GM12878 (cell line): Measurements from ENCODE around the gene FGD4. TPM values are rescaled to one million over a fixed set of nuclear protein-coding genes. Genes with fewer than 3 reads are reported as not detected.

Experiments used
- ATAC-seq: fragments of 200-7000 bp; cut with Tn5 transposase; 3 replicates; pipeline ENCODE4 v1.9.1; 2020; ENCODE audit warnings: mild to moderate bottlenecking, moderate library complexity
- BruUV-seq: library from RNA; stranded (reverse); fragments of 400-500 nt; replicated peaks from 2 replicates; lab custom pipeline; 2021; lab: Mats Ljungman, UMichigan
- CTCF ChIA-PET: fragments of 300-600 bp; sonication (Branson Sonifier 250); formaldehyde crosslinking; extraction: SDS; loops from one replicate; lab custom pipeline; 2021; ENCODE audit warnings: inconsistent platforms; lab: Yijun Ruan, JAX
- POLR2A ChIA-PET: fragments of 350-600 bp; formaldehyde crosslinking; extraction: SDS; loops from one replicate; lab custom pipeline; 2021; ENCODE audit warnings: inconsistent platforms; lab: Charles Lee
- RAD21 ChIA-PET: fragments of 300-600 bp; sonication (Branson Sonifier 250); formaldehyde crosslinking; loops from one replicate; lab custom pipeline; 2023; ENCODE audit warnings: antibody characterized with exemption; ENCODE audit not compliant: unreplicated experiment; lab: Charles Lee
- SMC1A ChIA-PET: fragments of 300-600 bp; sonication (Branson Sonifier 250); formaldehyde crosslinking; loops from one replicate; lab custom pipeline; 2023; ENCODE audit not compliant: unreplicated experiment, uncharacterized antibody; lab: Charles Lee
- DNase-seq: peaks from one replicate; pipeline ENCODE4 v3.0.0-alpha.2; 2011; ENCODE audit warnings: low read depth, low spot score
- FAIRE-seq: peaks from 3 replicates; lab custom pipeline; 2011; peaks lifted over from hg19 to GRCh38; lab: Jason Lieb, UNC
- H2AFZ ChIP-seq: 2 replicates; pipeline ENCODE4 v1.6.0; 2011; ENCODE audit warnings: low read depth, low read length, control low read depth; ENCODE audit not compliant: control insufficient read depth
- H3K27ac ChIP-seq: 2 replicates; pipeline ENCODE4 v1.5.1; 2011; ENCODE audit warnings: control low read depth; ENCODE audit not compliant: control insufficient read depth, insufficient read depth
- H3K27me3 ChIP-seq, 2 experiments: replicated peaks in 1 of 2; 2 replicates each; pipeline versions ENCODE4 v1.6.0 to v1.6.1; 2011; ENCODE audit warnings: low read length in 1 of 2; ENCODE audit not compliant: control insufficient read depth in 2 of 2, insufficient read depth in 2 of 2
- H3K36me3 ChIP-seq, 2 experiments: 2 replicates each; pipeline ENCODE4 v1.5.1; 2011; ENCODE audit warnings: low read length in 1 of 2; ENCODE audit not compliant: control insufficient read depth in 2 of 2, insufficient read depth in 2 of 2
- H3K4me1 ChIP-seq: 2 replicates; pipeline ENCODE4 v1.6.1; 2011; ENCODE audit warnings: mild to moderate bottlenecking, low read length, moderate library complexity, mixed read lengths; ENCODE audit not compliant: control insufficient read depth, insufficient read depth
- H3K4me2 ChIP-seq: 2 replicates; pipeline ENCODE4 v1.6.0; 2011; ENCODE audit warnings: control low read depth; ENCODE audit not compliant: control insufficient read depth, insufficient read depth
- H3K4me3 ChIP-seq: fragments of 200-600 bp; sonication (generic); 2 replicates; pipeline ENCODE4 v1.5.1; 2016
- H3K79me2 ChIP-seq: 2 replicates; pipeline ENCODE4 v1.6.0; 2011; ENCODE audit warnings: low read length; ENCODE audit not compliant: control insufficient read depth, insufficient read depth
- H3K9ac ChIP-seq: 2 replicates; pipeline ENCODE4 v1.8.0; 2011; ENCODE audit warnings: low read length, control low read depth, mixed read lengths; ENCODE audit not compliant: control insufficient read depth, insufficient read depth
- H3K9me3 ChIP-seq: replicated peaks from 3 replicates; pipeline ENCODE4 v1.5.1; 2011; ENCODE audit warnings: mild to moderate bottlenecking, low read length; ENCODE audit not compliant: control insufficient read depth, insufficient read depth
- H4K20me1 ChIP-seq: 2 replicates; pipeline ENCODE4 v1.6.0; 2011; ENCODE audit not compliant: control insufficient read depth, insufficient read depth
- CBFB ChIP-seq: IDR thresholded peaks from 2 replicates; pipeline ENCODE4 v1.6.1; 2016; ENCODE audit warnings: antibody characterized with exemption, low read depth
- CUX1 ChIP-seq: IDR thresholded peaks from 2 replicates; pipeline ENCODE4 v1.6.1; 2012; ENCODE audit warnings: improper control_type of control experiment, low read depth, low read length; ENCODE audit not compliant: insufficient replicate concordance
- HCFC1 ChIP-seq: fragments of 150-350 bp; IDR thresholded peaks from 2 replicates; pipeline ENCODE4 v1.6.1; 2014; ENCODE audit warnings: low read length
- MEF2B ChIP-seq: fragments of 450-650 bp; IDR thresholded peaks from 2 replicates; pipeline ENCODE4 v1.6.1; 2018; ENCODE audit warnings: mild to moderate bottlenecking, moderate library complexity; ENCODE audit not compliant: partially characterized antibody, poor library complexity, severe bottlenecking
- POLR2AphosphoS2 ChIP-seq: IDR thresholded peaks from 2 replicates; pipeline ENCODE4 v1.6.1; 2011; ENCODE audit warnings: low read depth, mild to moderate bottlenecking, low read length, improper control_type of control experiment, moderate library complexity
- POU2F2 ChIP-seq: IDR thresholded peaks from 3 replicates; pipeline ENCODE4 v1.6.1; 2011; ENCODE audit warnings: low read depth, mild to moderate bottlenecking, low read length, borderline replicate concordance
- RCOR1 ChIP-seq: conservative IDR thresholded peaks from 2 replicates; pipeline ENCODE4 v1.6.1; 2012; ENCODE audit warnings: low read depth, low read length, improper control_type of control experiment
- RFX5 ChIP-seq: IDR thresholded peaks from 2 replicates; pipeline ENCODE4 v1.6.1; 2011; ENCODE audit warnings: low read depth, low read length, improper control_type of control experiment
- SMAD1 ChIP-seq: fragments of 450-650 bp; IDR thresholded peaks from 2 replicates; pipeline ENCODE4 v1.6.1; 2018; ENCODE audit warnings: mild to moderate bottlenecking, low read depth; ENCODE audit not compliant: partially characterized antibody
- TAF1 ChIP-seq: IDR thresholded peaks from 2 replicates; pipeline ENCODE4 v1.6.1; 2011; ENCODE audit warnings: mild to moderate bottlenecking, low read depth, low read length, borderline replicate concordance
- TCF12 ChIP-seq: IDR thresholded peaks from 2 replicates; pipeline ENCODE4 v1.6.1; 2011; ENCODE audit warnings: low read depth, mild to moderate bottlenecking, low read length
- ZNF622 ChIP-seq: fragments of 450-650 bp; IDR thresholded peaks from 2 replicates; pipeline ENCODE4 v1.6.1; 2017; ENCODE audit warnings: mild to moderate bottlenecking, inconsistent platforms
- WGBS: methylation state at CpG from one replicate; pipeline ENCODE4 v1.1.6; 2016; ENCODE audit warnings: low lambda C conversion rate; ENCODE audit not compliant: insufficient replicate concordance, insufficient coverage; ENCODE audit errors: missing lambda C conversion rate; 5-methylcytosine and 5-hydroxymethylcytosine counted together
- in situ Hi-C: fragments of 300-500 bp; cut with MboI; formaldehyde crosslinking; loops from 9 replicates; pipeline ENCODE4 v1.14.3; 2018; ENCODE audit warnings: mixed read lengths
- intact Hi-C: fragments of 100-400 bp; cut with micrococcal nuclease; formaldehyde crosslinking; loops from one replicate; pipeline ENCODE4 v1.14.2; 2022; ENCODE audit not compliant: unreplicated experiment
- polyA plus RNA-seq, 11 experiments: library from polyadenylated mRNA; depleted of rRNA in 4 of 11; unstranded in 6 of 11; stranded (reverse) in 5 of 11; fragments of >200 nt; fragmentation: Nextera tagmentation in 4 of 11; fragmentation: Illumina TruSeq in 1 of 11; extraction: Ambion mirVana in 4 of 11; extraction: Trizol in 1 of 11; gene quantifications; 1 replicate in 1 of 11; 2 replicates in 10 of 11; pipeline versions ENCODE4 v1.2.1 to v1.2.3, GENCODE V29; 2011 to 2016; ENCODE audit warnings: inconsistent platforms in 2 of 11, missing spikeins in 2 of 11, low read depth in 1 of 11
- total RNA-seq, 4 experiments: library from RNA; depleted of rRNA in 3 of 4; stranded (reverse); fragments of >200 nt in 3 of 4; fragmentation: Illumina TruSeq in 1 of 4; extraction: Trizol in 1 of 4; gene quantifications; 2 replicates each; pipeline versions ENCODE4 v1.2.1 to v1.2.3, GENCODE V29; 2013 to 2021

The FGD4 gene
- total and polyA plus RNA-seq, 10 of the 15 experiments (the other 5 are each of a cell fraction or from before 2014, with no cell fraction given) = 0.01 to 0.18 (median 0.08) TPM; not detected in 3

GRCh38 chr12:32445356-32445755 is 46.0 kb downstream of the FGD4 start:
- no peaks in the 10 kb centered on the region for H4K20me1 ChIP-seq
- ChIA-PET POLR2A (no interaction called here), RAD21 (no interaction called here), SMC1A (no interaction called here)
- in situ Hi-C loops (no loop called here), intact Hi-C loops (no loop called here)
- DNase-seq (no peak), ATAC-seq (no peak), FAIRE-seq (no peak)
- no peak overlapping the region for H3K4me3 ChIP-seq
- no TSS peak for BruUV-seq
- no peaks in the 10 kb centered on the region for H3K4me1 ChIP-seq
- no peak overlapping the region for H3K27ac ChIP-seq
- H3K79me2 ChIP-seq = no peaks in the 10 kb centered on the region
- no peaks in the 10 kb centered on the region for H3K27me3 ChIP-seq
- TF ChIP-seq RCOR1 (no peak), CUX1 (no peak), HCFC1 (no peak), POU2F2 (no peak), TAF1 (no peak), TCF12 (no peak), POLR2AphosphoS2 (no peak), RFX5 (no peak), ZNF622 (no peak), SMAD1 (no peak), CBFB (no peak), MEF2B (no peak)
- TF ChIP-seq, all 136 proteins: peak for 0
- H3K9ac ChIP-seq = no peak overlapping the region
- no peak overlapping the region for H3K4me2 ChIP-seq
- H3K36me3 ChIP-seq = no peaks in the 10 kb centered on the region
- 0% methylated on average over 1 of the region's 1 CpG for WGBS
- no peaks in the 10 kb centered on the region for H3K9me3 ChIP-seq
- CTCF ChIA-PET = no interaction called here
- no peak overlapping the region for H2AFZ ChIP-seq
